GM03348 (cell line): Measurements from ENCODE around the gene PRCP.
"Not testable (repeated sequence)": the region's sequence is repeated elsewhere in the genome, so short reads cannot be mapped to it uniquely, and the experiment has no call there.

Experiments
- DNase-seq: peaks from one replicate; pipeline ENCODE4 v3.0.0; 2012; ENCODE audit warnings: low spot score

Gene PRCP

GRCh38 chr11:82900277-82901164, at the start of gene PRCP:
TSS of gene PRCP (minus strand) at chr11:82900430. CDS start at chr11:82900402, 28 bp downstream.
- DNase-seq, result peak; percentile 96

GRCh38 chr11:82949352-82949751, 49.1 kb upstream of the PRCP start:
- DNase-seq, result no peak

GRCh38 chr11:82945682-82946081, 45.5 kb upstream of the PRCP start:
- DNase-seq, result no peak

GRCh38 chr11:82945041-82945440, 44.8 kb upstream of the PRCP start:
- DNase-seq, result not testable (repeated sequence)

GRCh38 chr11:82944198-82944597, 44.0 kb upstream of the PRCP start:
- DNase-seq, result no peak

- DNase-seq, result not testable (repeated sequence)
Measured at GRCh38 chr11:82943430-82943829, 43.2 kb upstream of the PRCP start.

GRCh38 chr11:82942376-82942775, 42.1 kb upstream of the PRCP start:
- no peak for DNase-seq

GRCh38 chr11:82939456-82939855, 39.2 kb upstream of the PRCP start:
- DNase-seq, result no peak

GRCh38 chr11:82937554-82937953, 37.3 kb upstream of the PRCP start:
- no peak for DNase-seq

- no peak for DNase-seq
Measured at GRCh38 chr11:82936261-82936660, 36.0 kb upstream of the PRCP start.

- no peak for DNase-seq
Measured at GRCh38 chr11:82932564-82932963, 32.3 kb upstream of the PRCP start.

GRCh38 chr11:82930734-82931133, 30.5 kb upstream of the PRCP start:
- no peak for DNase-seq

GRCh38 chr11:82930229-82930628, 30.0 kb upstream of the PRCP start:
- DNase-seq, result no peak

GRCh38 chr11:82929121-82929520, 28.9 kb upstream of the PRCP start:
- DNase-seq, result no peak

GRCh38 chr11:82927264-82927880, 27.1 kb upstream of the PRCP start:
- peak; percentile 77 for DNase-seq

- DNase-seq, result no peak
Measured at GRCh38 chr11:82924522-82925224, 24.4 kb upstream of the PRCP start.

- DNase-seq, result not testable (repeated sequence)
Measured at GRCh38 chr11:82922396-82923173, 22.4 kb upstream of the PRCP start.

GRCh38 chr11:82920227-82920626, 20.0 kb upstream of the PRCP start:
- not testable (repeated sequence) for DNase-seq

- not testable (repeated sequence) for DNase-seq
Measured at GRCh38 chr11:82919786-82920185, 19.6 kb upstream of the PRCP start.

GRCh38 chr11:82909015-82909640, 8.9 kb upstream of the PRCP start:
- DNase-seq, result no peak

GRCh38 chr11:82908311-82908710, 8.1 kb upstream of the PRCP start:
- DNase-seq, result no peak
